Measurements from ENCODE around the gene ARHGAP32.

- no peak for TF ChIP-seq EZH2 (IDR thresholded peaks at IDR 0.05; ENCODE audit: low read length, missing control alignments)
- TF ChIP-seq CTCF (conservative IDR thresholded peaks at IDR 0.05 in 1 of 2, IDR thresholded peaks at IDR 0.05 in 1 of 2; ENCODE audit: low read depth in 1 of 2, low read length in 2 of 2) = no peak
Measured at GRCh38 chr11:129210831-129211181, 18.7 kb upstream of the ARHGAP32 start.

Measured in fibroblast of lung (primary cell).